Measurements from ENCODE around the gene IMPDH2. TPM values are rescaled to one million over a fixed set of nuclear protein-coding genes. Genes with fewer than 3 reads are reported as not detected.

Gene IMPDH2
- total and polyA plus RNA-seq, 12 donors, result 40.7 to 105 (median 60.6) TPM

GRCh38 chr3:49057268-49057667 is 28.1 kb upstream of the IMPDH2 start:
- no peaks in the 10 kb centered on the region for H3K27me3 ChIP-seq
- TF ChIP-seq CTCF (IDR thresholded peaks at IDR 0.05), result no peak
- DNase-seq, result no peak
- H3K4me3 ChIP-seq, result no peak overlapping the region
- no peaks in the 10 kb centered on the region for H3K9me3 ChIP-seq
- no peak overlapping the region for H3K27ac ChIP-seq
- H3K36me3 ChIP-seq, result peaks cover 0 to 98% (median 30%) of the 10 kb centered on the region in 9 donors
- no peaks in the 10 kb centered on the region for H3K4me1 ChIP-seq
- intact Hi-C loops (cut with DNase I), result no loop called here
- ATAC-seq, result peak in 2 of 8 donors; percentile 15 to 31
- 97 to 98% methylated on average over 10 of the region's 10 CpGs for WGBS, 2 donors

DNA sequence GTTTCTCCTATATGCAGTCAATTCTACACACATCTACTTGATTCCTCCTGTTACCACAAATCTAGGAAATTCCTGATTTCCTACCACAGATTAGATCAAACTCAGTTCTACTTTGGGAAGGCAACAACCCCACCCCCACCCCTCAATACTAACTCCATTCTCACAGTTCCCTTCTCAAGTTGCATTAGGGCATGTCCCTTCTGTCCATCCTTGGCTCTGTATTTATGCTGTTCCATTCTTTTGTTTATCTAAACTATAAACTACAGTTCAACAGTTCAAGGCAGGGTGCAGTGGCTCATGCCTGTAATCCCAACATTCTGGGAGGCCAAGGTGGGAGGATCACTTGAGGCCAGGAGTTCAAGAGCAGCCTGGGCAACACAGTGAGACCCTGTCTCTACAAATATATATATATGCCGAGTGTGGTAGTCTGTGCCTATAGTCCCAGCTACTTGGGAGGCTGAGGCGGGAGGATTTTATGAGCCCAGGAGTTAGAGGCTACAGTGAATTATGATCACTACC is 25.2 kb upstream of the IMPDH2 start:
- DNase-seq (no peak), ATAC-seq (no peak)
- intact Hi-C loops (cut with DNase I), result no loop called here
- WGBS, 2 donors, result 97 to 100% methylated on average over 2 of the region's 2 CpGs
- H3K4me3 ChIP-seq, result no peak overlapping the region
- no peak for TF ChIP-seq CTCF (IDR thresholded peaks at IDR 0.05)
- no peak overlapping the region for H3K27ac ChIP-seq
- H3K27me3 ChIP-seq, result no peaks in the 10 kb centered on the region
- peaks cover 0 to 89% (median 32%) of the 10 kb centered on the region in 9 donors for H3K36me3 ChIP-seq
- H3K9me3 ChIP-seq, result no peaks in the 10 kb centered on the region
- no peaks in the 10 kb centered on the region for H3K4me1 ChIP-seq

GRCh38 chr3:49053543-49053942 is 24.3 kb upstream of the IMPDH2 start:
- peaks cover 0 to 90% (median 32%) of the 10 kb centered on the region in 9 donors for H3K36me3 ChIP-seq
- intact Hi-C loops (cut with DNase I), result no loop called here
- TF ChIP-seq CTCF (IDR thresholded peaks at IDR 0.05), result no peak

GRCh38 chr3:49035281-49035680 is 6.1 kb upstream of the IMPDH2 start:
- intact Hi-C loops (cut with DNase I), result no loop called here
- no peak overlapping the region for H3K4me3 ChIP-seq
- peaks cover 0 to 7% (median 0%) of the 10 kb centered on the region in 9 donors for H3K4me1 ChIP-seq
- H3K36me3 ChIP-seq, result peaks cover 0 to 100% (median 39%) of the 10 kb centered on the region in 9 donors
- no peaks in the 10 kb centered on the region for H3K9me3 ChIP-seq
- ATAC-seq (no peak), DNase-seq (no peak)
- peak overlapping the region in 1 of 10 donors; percentile 4 for H3K27ac ChIP-seq
- no peak for TF ChIP-seq CTCF (IDR thresholded peaks at IDR 0.05)
- 86 to 94% methylated on average over 3 of the region's 3 CpGs for WGBS, 2 donors
- no peaks in the 10 kb centered on the region for H3K27me3 ChIP-seq

More at GRCh38 chr3:49053543-49053942, 24.3 kb upstream of the IMPDH2 start:
- no peaks in the 10 kb centered on the region for H3K27me3 ChIP-seq
- no peak overlapping the region for H3K27ac ChIP-seq
- no peaks in the 10 kb centered on the region for H3K9me3 ChIP-seq
- 93 to 97% methylated on average over 1 of the region's 1 CpG for WGBS, 2 donors
- DNase-seq (no peak), ATAC-seq (no peak)
- H3K4me1 ChIP-seq, result no peaks in the 10 kb centered on the region
- H3K4me3 ChIP-seq, result no peak overlapping the region
